IMR-90 (cell line): ENCODE results near the gene POLR3B. TPM values are rescaled to one million over a fixed set of nuclear protein-coding genes. Genes with fewer than 3 reads are reported as not detected.

Source experiments
- ATAC-seq: fragments of 200-7000 bp; cut with Tn5 transposase; 2 replicates; pipeline ENCODE4 v1.9.1; 2020; ENCODE audit warnings: low read depth, mild to moderate bottlenecking, moderate library complexity
- BruUV-seq: library from RNA; stranded (reverse); fragments of 400-500 nt; replicated peaks from 2 replicates; lab custom pipeline; 2021; lab: Mats Ljungman, UMichigan
- CTCF ChIA-PET: fragments of 300-600 bp; formaldehyde crosslinking; extraction: SDS; loops from one replicate; lab custom pipeline; 2021; ENCODE audit warnings: antibody characterized with exemption; lab: Yijun Ruan, JAX
- POLR2A ChIA-PET: fragments of 300-600 bp; sonication (Branson Sonifier 250); formaldehyde crosslinking; loops from one replicate; lab custom pipeline; 2022; ENCODE audit warnings: antibody characterized with exemption; ENCODE audit not compliant: unreplicated experiment; lab: Charles Lee
- DNase-seq: peaks from one replicate; pipeline ENCODE4 v3.0.0; 2013
- H2AFZ ChIP-seq: replicated peaks from 2 replicates; pipeline ENCODE3; 2013; ENCODE audit warnings: low read length, mild to moderate bottlenecking; ENCODE audit not compliant: poor library complexity
- H2AK5ac ChIP-seq: 2 replicates; pipeline ENCODE4 v1.6.1; 2013; ENCODE audit warnings: low read depth, low read length, inconsistent platforms
- H2AK9ac ChIP-seq: replicated peaks from 2 replicates; pipeline ENCODE3; 2013; ENCODE audit warnings: mild to moderate bottlenecking, low read depth, low read length, moderate library complexity; ENCODE audit not compliant: poor library complexity
- H2BK120ac ChIP-seq: 2 replicates; pipeline ENCODE4 v1.6.1; 2013; ENCODE audit warnings: low read depth, low read length, inconsistent platforms
- H2BK15ac ChIP-seq: 3 replicates; pipeline ENCODE4 v1.6.1; 2013; ENCODE audit warnings: low read depth, low read length, inconsistent platforms
- H2BK20ac ChIP-seq: 2 replicates; pipeline ENCODE4 v1.6.1; 2013; ENCODE audit warnings: low read depth, mild to moderate bottlenecking, inconsistent platforms, low read length, moderate library complexity
- H2BK5ac ChIP-seq: 2 replicates; pipeline ENCODE4 v1.6.1; 2013; ENCODE audit warnings: mild to moderate bottlenecking, low read depth, low read length, inconsistent platforms; ENCODE audit not compliant: poor library complexity, severe bottlenecking
- H3K14ac ChIP-seq: replicated peaks from 2 replicates; pipeline ENCODE4 v1.6.1; 2013; ENCODE audit warnings: low read depth, low read length, inconsistent platforms
- H3K18ac ChIP-seq: 2 replicates; pipeline ENCODE4 v1.6.1; 2013; ENCODE audit warnings: low read depth, low read length, control low read depth
- H3K23ac ChIP-seq: 2 replicates; pipeline ENCODE4 v1.6.1; 2013; ENCODE audit warnings: low read depth, low read length, inconsistent platforms
- H3K27ac ChIP-seq: 2 replicates; pipeline ENCODE4 v1.5.1; 2013; ENCODE audit warnings: mild to moderate bottlenecking, control low read depth, low read length; ENCODE audit not compliant: insufficient read depth
- H3K27me3 ChIP-seq: 2 replicates; pipeline ENCODE4 v1.6.1; 2013; ENCODE audit warnings: low read length; ENCODE audit not compliant: control insufficient read depth, insufficient read depth
- H3K36me3 ChIP-seq: 2 replicates; pipeline ENCODE4 v1.6.1; 2013; ENCODE audit warnings: low read length, mixed read lengths; ENCODE audit not compliant: control insufficient read depth, insufficient read depth
- H3K4ac ChIP-seq: 2 replicates; pipeline ENCODE4 v1.6.1; 2013; ENCODE audit warnings: low read depth, low read length, inconsistent platforms
- H3K4me1 ChIP-seq: 2 replicates; pipeline ENCODE4 v1.6.1; 2013; ENCODE audit warnings: low read length, mixed read lengths; ENCODE audit not compliant: control insufficient read depth, insufficient read depth
- H3K4me2 ChIP-seq: 2 replicates; pipeline ENCODE4 v1.6.1; 2013; ENCODE audit warnings: low read depth, mild to moderate bottlenecking, control low read depth, low read length, moderate library complexity
- H3K4me3 ChIP-seq: 2 replicates; pipeline ENCODE4 v1.5.1; 2013; ENCODE audit warnings: low read depth, mild to moderate bottlenecking, control low read depth, low read length, moderate library complexity; ENCODE audit not compliant: insufficient read depth
- H3K56ac ChIP-seq: 2 replicates; pipeline ENCODE4 v1.6.1; 2013; ENCODE audit warnings: low read length, inconsistent platforms; ENCODE audit not compliant: insufficient read depth; ENCODE audit errors: extremely low read depth
- H3K79me1 ChIP-seq, 2 experiments: 2 replicates each; pipeline ENCODE4 v1.6.1; 2013; ENCODE audit warnings: low read length in 2 of 2, inconsistent platforms in 1 of 2, low read depth in 1 of 2
- H3K9ac ChIP-seq: 2 replicates; pipeline ENCODE4 v1.6.1; 2013; ENCODE audit warnings: low read depth, low read length, control low read depth
- H3K9me1 ChIP-seq: 2 replicates; pipeline ENCODE4 v1.6.1; 2013; ENCODE audit warnings: low read length, inconsistent platforms; ENCODE audit not compliant: insufficient read depth
- H3K9me3 ChIP-seq: 2 replicates; pipeline ENCODE4 v1.6.1; 2013; ENCODE audit warnings: low read length; ENCODE audit not compliant: control insufficient read depth, insufficient read depth
- H4K20me1 ChIP-seq: 2 replicates; pipeline ENCODE4 v1.6.1; 2013; ENCODE audit warnings: low read length, inconsistent platforms; ENCODE audit not compliant: insufficient read depth
- H4K5ac ChIP-seq: 2 replicates; pipeline ENCODE4 v1.6.1; 2013; ENCODE audit warnings: mild to moderate bottlenecking, low read depth, low read length, control low read depth
- H4K8ac ChIP-seq, 2 experiments: 2 replicates each; pipeline ENCODE4 v1.6.1; 2013; ENCODE audit warnings: low read depth in 2 of 2, low read length in 2 of 2, control low read depth in 1 of 2, inconsistent platforms in 1 of 2
- H4K91ac ChIP-seq: 2 replicates; pipeline ENCODE4 v1.6.1; 2013; ENCODE audit warnings: low read depth, low read length, inconsistent platforms; ENCODE audit not compliant: insufficient read depth
- POLR2A ChIP-seq: IDR thresholded peaks from 2 replicates; pipeline ENCODE4 v1.6.1; 2012; ENCODE audit warnings: mild to moderate bottlenecking, low read depth, low read length
- WGBS, 2 experiments: methylation state at CpG; one replicate each; pipeline versions ENCODE4 v1.1.5 to v1.1.7; 2013; ENCODE audit warnings: missing lambda C conversion rate in 2 of 2; ENCODE audit not compliant: insufficient read length in 1 of 2; ENCODE audit errors: extremely low coverage in 2 of 2; 5-methylcytosine and 5-hydroxymethylcytosine counted together
- dilution Hi-C: fragments of 300-500 bp; cut with HindIII; formaldehyde crosslinking; loops from one replicate; pipeline ENCODE4 v1.14.3; 2018; ENCODE audit warnings: low sequenced_read_pairs; ENCODE audit not compliant: unreplicated experiment
- in situ Hi-C: fragments of 300-500 bp; cut with MboI; formaldehyde crosslinking; loops from 3 replicates; pipeline ENCODE4 v1.14.3; 2019; ENCODE audit warnings: low sequenced_read_pairs, inconsistent platforms, mixed read lengths
- intact Hi-C: fragments of 100-400 bp; cut with micrococcal nuclease; formaldehyde crosslinking; loops from 2 replicates; pipeline ENCODE4 v1.10.0; 2022
- polyA plus RNA-seq, 3 experiments: library from polyadenylated mRNA; depleted of rRNA; stranded (reverse); fragments of >200 nt; gene quantifications; 2 replicates each; pipeline ENCODE4 v1.2.3, GENCODE V29; 2012; ENCODE audit warnings: low replicate concordance in 1 of 3
- total RNA-seq: library from RNA; depleted of rRNA; stranded (reverse); fragments of >200 nt; gene quantifications from 2 replicates; pipeline ENCODE4 v1.2.3, GENCODE V29; 2012
- TF ChIP-seq, protein P1 (sequence below): conservative IDR thresholded peaks from 2 replicates; pipeline ENCODE4 v1.5.1; 2012; ENCODE audit warnings: mild to moderate bottlenecking, low read depth, low read length, improper control_type of control experiment

The POLR3B gene
- total and polyA plus RNA-seq, 2 of the 4 experiments (the other 2 are of a cell fraction): 6.9 to 15.4 TPM

DNA sequence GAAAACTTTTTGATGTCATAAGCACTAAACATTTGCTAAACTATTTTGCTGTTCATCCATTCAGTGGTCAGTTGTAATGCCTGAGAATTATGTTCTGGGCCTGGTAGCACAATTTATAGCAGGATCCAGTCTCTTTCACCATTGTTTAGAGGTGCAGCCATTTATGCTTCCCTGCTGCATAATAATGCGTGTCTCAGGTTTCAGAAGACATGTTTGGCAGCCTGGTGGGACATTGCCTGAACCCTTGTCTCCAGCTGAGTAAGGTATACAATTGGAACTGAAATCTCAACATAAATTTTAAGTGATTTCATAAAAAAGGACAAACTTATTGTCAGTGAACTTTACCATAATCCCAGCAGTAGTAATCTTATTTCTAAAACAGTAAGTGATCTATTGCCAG lies 94.8 kb downstream of the POLR3B start:
- WGBS, 2 experiments: no CpG with 5 or more reads among the region's 1 CpG
- dilution Hi-C loops: no loop called here

More for the DNA sequence above, 94.8 kb downstream of the POLR3B start:
- BruUV-seq: no TSS peak
- Histone ChIP-seq H3K4me1 (no peaks in the 10 kb centered on the region), H2AFZ (no peak overlapping the region), H3K56ac (no peak overlapping the region), H3K14ac (no peak overlapping the region), H3K9me3 (no peaks in the 10 kb centered on the region), H3K36me3 (0 out of 2 replicates have a peak, but pooled peaks cover 4% of the 10 kb centered on the region), H3K4me2 (no peak overlapping the region), H4K91ac (no peak overlapping the region), H2BK120ac (no peak overlapping the region), H4K20me1 (no peaks in the 10 kb centered on the region), H4K8ac (no peak overlapping the region), H2AK9ac (no peak overlapping the region), H2BK15ac (no peak overlapping the region), H3K23ac (no peak overlapping the region), H2AK5ac (no peak overlapping the region), H3K4ac (no peak overlapping the region), H3K9ac (no peak overlapping the region), H3K18ac (no peak overlapping the region), H2BK5ac (no peak overlapping the region), H3K4me3 (no peak overlapping the region), H4K5ac (no peak overlapping the region), H2BK20ac (no peak overlapping the region), H3K27ac (no peak overlapping the region), H3K9me1 (peaks cover 12% of the 10 kb centered on the region), H3K27me3 (no peaks in the 10 kb centered on the region), H3K79me1 (0 out of 4 replicates have a peak, but pooled peaks cover 0 to 4% of the 10 kb centered on the region in 2 experiments)
- ATAC-seq (no peak), DNase-seq (no peak)
- in situ Hi-C loops (no loop called here), intact Hi-C loops (no loop called here)
- ChIA-PET CTCF (no interaction called here), POLR2A (no interaction called here)
- no peak for TF ChIP-seq POLR2A
- TF ChIP-seq, protein P1, sequence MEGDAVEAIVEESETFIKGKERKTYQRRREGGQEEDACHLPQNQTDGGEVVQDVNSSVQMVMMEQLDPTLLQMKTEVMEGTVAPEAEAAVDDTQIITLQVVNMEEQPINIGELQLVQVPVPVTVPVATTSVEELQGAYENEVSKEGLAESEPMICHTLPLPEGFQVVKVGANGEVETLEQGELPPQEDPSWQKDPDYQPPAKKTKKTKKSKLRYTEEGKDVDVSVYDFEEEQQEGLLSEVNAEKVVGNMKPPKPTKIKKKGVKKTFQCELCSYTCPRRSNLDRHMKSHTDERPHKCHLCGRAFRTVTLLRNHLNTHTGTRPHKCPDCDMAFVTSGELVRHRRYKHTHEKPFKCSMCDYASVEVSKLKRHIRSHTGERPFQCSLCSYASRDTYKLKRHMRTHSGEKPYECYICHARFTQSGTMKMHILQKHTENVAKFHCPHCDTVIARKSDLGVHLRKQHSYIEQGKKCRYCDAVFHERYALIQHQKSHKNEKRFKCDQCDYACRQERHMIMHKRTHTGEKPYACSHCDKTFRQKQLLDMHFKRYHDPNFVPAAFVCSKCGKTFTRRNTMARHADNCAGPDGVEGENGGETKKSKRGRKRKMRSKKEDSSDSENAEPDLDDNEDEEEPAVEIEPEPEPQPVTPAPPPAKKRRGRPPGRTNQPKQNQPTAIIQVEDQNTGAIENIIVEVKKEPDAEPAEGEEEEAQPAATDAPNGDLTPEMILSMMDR: no peak
